Panc1 (cell line): ENCODE data around the gene SH3TC2.

Source experiments
- POLR2AphosphoS5 ChIP-seq: IDR thresholded peaks from 2 replicates; pipeline ENCODE4 v1.6.1; 2012; ENCODE audit warnings: mild to moderate bottlenecking, low read depth, low read length, moderate library complexity
- TF ChIP-seq, protein P1 (sequence below): fragments of 450-650 bp; IDR thresholded peaks from 2 replicates; pipeline ENCODE4 v1.5.1; 2017; ENCODE audit warnings: mild to moderate bottlenecking

GRCh38 chr5:148992265-148992664, 70.6 kb downstream of the SH3TC2 start:
- TF ChIP-seq, protein P1, sequence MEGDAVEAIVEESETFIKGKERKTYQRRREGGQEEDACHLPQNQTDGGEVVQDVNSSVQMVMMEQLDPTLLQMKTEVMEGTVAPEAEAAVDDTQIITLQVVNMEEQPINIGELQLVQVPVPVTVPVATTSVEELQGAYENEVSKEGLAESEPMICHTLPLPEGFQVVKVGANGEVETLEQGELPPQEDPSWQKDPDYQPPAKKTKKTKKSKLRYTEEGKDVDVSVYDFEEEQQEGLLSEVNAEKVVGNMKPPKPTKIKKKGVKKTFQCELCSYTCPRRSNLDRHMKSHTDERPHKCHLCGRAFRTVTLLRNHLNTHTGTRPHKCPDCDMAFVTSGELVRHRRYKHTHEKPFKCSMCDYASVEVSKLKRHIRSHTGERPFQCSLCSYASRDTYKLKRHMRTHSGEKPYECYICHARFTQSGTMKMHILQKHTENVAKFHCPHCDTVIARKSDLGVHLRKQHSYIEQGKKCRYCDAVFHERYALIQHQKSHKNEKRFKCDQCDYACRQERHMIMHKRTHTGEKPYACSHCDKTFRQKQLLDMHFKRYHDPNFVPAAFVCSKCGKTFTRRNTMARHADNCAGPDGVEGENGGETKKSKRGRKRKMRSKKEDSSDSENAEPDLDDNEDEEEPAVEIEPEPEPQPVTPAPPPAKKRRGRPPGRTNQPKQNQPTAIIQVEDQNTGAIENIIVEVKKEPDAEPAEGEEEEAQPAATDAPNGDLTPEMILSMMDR: no peak
- TF ChIP-seq POLR2AphosphoS5: no peak
